Measurements from ENCODE around the gene TRPM4.

- no peak for TF ChIP-seq CTCF (IDR thresholded peaks at IDR 0.05; ENCODE audit: borderline replicate concordance, extremely low read depth, low read length, poor library complexity, severe bottlenecking)
- TF ChIP-seq EZH2 (IDR thresholded peaks at IDR 0.05; ENCODE audit: borderline replicate concordance, low read depth, low read length, severe bottlenecking): no peak
Measured at GRCh38 chr19:49111218-49111998, 46.2 kb upstream of the TRPM4 start.

All from DND-41 (cell line).